ENCODE data around the gene NCLN. TPM values are rescaled to one million over a fixed set of nuclear protein-coding genes. Genes with fewer than 3 reads are reported as not detected.
A peak's percentile ranks its signal among the peaks of the same experiment; 100 is the strongest.

Gene NCLN
- total and polyA plus RNA-seq, 8 donors = 29.1 to 121 (median 39.1) TPM

DNA sequence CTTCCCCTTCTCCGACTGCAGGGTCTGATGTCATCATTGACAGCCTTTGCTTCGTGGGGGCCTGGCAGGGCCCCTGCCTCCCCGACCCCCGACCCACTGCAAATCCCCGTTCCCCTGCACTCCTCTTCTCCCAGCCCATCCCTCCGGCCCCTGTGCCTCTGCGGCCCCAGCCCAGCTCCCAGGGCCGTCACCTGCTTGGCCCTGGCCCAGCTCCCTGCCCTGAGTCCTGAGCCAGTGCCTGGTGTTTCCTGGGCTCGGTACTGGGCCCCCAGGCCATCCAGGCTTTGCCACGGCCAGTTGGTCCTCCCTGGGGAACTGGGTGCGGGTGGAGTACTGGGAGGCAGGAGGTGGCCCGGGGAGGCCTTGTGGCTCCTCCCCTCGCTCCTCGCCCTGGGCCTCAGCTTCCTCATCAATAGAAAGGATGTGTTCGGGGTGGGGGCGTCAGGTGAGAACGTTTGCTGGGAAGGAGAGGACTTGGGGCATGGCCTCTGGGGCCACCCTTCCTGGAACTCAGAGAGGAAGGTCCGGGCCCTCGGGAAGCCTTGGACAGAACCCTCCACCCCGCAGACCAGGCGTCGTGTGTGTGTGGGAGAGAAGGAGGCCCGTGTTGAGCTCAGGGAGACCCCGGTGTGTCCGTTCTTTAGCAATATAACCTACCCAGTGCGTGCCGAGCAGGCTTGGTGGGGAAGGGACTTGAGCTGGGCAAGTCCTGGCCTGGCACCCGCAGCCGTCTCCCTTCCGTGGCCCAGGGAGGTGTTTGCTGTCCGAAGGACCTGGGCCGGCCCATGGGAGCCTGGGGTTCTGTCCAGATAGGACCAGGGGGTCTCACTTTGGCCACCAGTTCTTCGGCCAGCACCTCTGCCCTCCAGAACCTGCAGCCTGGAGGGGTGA is 22.8 kb downstream of the NCLN start:
- H3K36me3 ChIP-seq = peaks cover 0 to 60% of the 10 kb centered on the region in 2 donors
- intact Hi-C loops (cut with DNase I) = no loop called here
- no peaks in the 10 kb centered on the region for H3K4me1 ChIP-seq
- no peaks in the 10 kb centered on the region for H3K27me3 ChIP-seq
- TF ChIP-seq CTCF (IDR thresholded peaks at IDR 0.05) = no peak
- ATAC-seq = no peak
- peak in 1 of 4 donors; percentile 67 for DNase-seq
- no peaks in the 10 kb centered on the region for H3K9me3 ChIP-seq
- no peak overlapping the region for H3K27ac ChIP-seq
- H3K4me3 ChIP-seq = no peak overlapping the region

GRCh38 chr19:3210347-3211017 is 24.8 kb downstream of the NCLN start:
- H3K27me3 ChIP-seq = no peaks in the 10 kb centered on the region
- no peaks in the 10 kb centered on the region for H3K4me1 ChIP-seq
- intact Hi-C loops (cut with DNase I) = no loop called here
- ATAC-seq (peak; percentile 86), DNase-seq (peak in 3 of 4 donors; percentile 19 to 92 (median 59))
- no peak overlapping the region for H3K4me3 ChIP-seq
- peak; percentile 37 to 77 for TF ChIP-seq CTCF (IDR thresholded peaks at IDR 0.05)
- H3K36me3 ChIP-seq = peaks cover 0 to 41% of the 10 kb centered on the region in 2 donors
- no peaks in the 10 kb centered on the region for H3K9me3 ChIP-seq
- no peak overlapping the region for H3K27ac ChIP-seq

GRCh38 chr19:3211191-3211590 is 25.5 kb downstream of the NCLN start:
- TF ChIP-seq CTCF (IDR thresholded peaks at IDR 0.05) = no peak
- Histone ChIP-seq H3K36me3 (peaks cover 0 to 34% of the 10 kb centered on the region in 2 donors), H3K27me3 (no peaks in the 10 kb centered on the region), H3K4me1 (no peaks in the 10 kb centered on the region), H3K9me3 (no peaks in the 10 kb centered on the region), H3K27ac (no peak overlapping the region), H3K4me3 (no peak overlapping the region)
- DNase-seq = peak in 1 of 4 donors; percentile 75
- intact Hi-C loops (cut with DNase I) = no loop called here
- no peak for ATAC-seq

DNA sequence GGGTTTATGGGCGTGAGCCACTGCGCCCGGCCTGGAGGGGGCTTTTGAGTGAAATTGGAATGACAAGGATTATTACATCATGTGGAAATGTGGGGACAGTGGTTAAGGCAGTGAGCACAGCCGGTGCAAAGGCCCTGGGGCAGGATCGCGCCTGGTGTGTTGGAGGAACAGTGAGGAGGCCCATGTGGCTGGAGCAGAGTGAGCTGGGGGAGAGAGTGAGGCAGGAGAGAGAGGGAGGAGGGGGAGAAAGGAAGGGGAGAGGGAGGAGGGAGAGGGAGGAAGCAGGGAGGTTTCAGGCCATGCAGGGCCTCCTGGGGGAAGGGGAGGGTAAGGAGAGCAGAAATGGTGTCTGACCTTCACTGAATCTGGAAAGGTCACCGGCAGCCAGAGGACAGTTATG is 27.4 kb downstream of the NCLN start:
- H3K36me3 ChIP-seq = peaks cover 0 to 14% of the 10 kb centered on the region in 2 donors
- intact Hi-C loops (cut with DNase I) = no loop called here
- ATAC-seq = no peak
- H3K9me3 ChIP-seq = no peaks in the 10 kb centered on the region
- no peak overlapping the region for H3K4me3 ChIP-seq
- no peaks in the 10 kb centered on the region for H3K4me1 ChIP-seq
- no peak for DNase-seq
- no peaks in the 10 kb centered on the region for H3K27me3 ChIP-seq
- H3K27ac ChIP-seq = no peak overlapping the region
- TF ChIP-seq CTCF (IDR thresholded peaks at IDR 0.05) = no peak

- H3K9me3 ChIP-seq = no peaks in the 10 kb centered on the region
- DNase-seq (no peak), ATAC-seq (no peak)
- no peak for TF ChIP-seq CTCF (IDR thresholded peaks at IDR 0.05)
- H3K27me3 ChIP-seq = peaks cover 0 to 13% of the 10 kb centered on the region in 2 donors
- H3K4me1 ChIP-seq = no peaks in the 10 kb centered on the region
- H3K4me3 ChIP-seq = no peak overlapping the region
- H3K27ac ChIP-seq = no peak overlapping the region
- intact Hi-C loops (cut with DNase I) = no loop called here
- no peaks in the 10 kb centered on the region for H3K36me3 ChIP-seq
Measured at GRCh38 chr19:3216874-3217273, 31.1 kb downstream of the NCLN start.
